Measurements from ENCODE around the gene CNKSR3.

- TF ChIP-seq POLR2A (IDR thresholded peaks at IDR 0.05; ENCODE audit: low read length) (no peak), GATA1 (IDR thresholded peaks at IDR 0.05; ENCODE audit: low read depth, low read length) (no peak)
Measured at GRCh38 chr6:154482858-154483257, 27.6 kb downstream of the CNKSR3 start.

Measured in erythroblast (primary cell).